Mammary microvascular endothelial cell (primary cell): ENCODE data around the gene CFAP74. TPM values are rescaled to one million over a fixed set of nuclear protein-coding genes. Genes with fewer than 3 reads are reported as not detected.

Experiments used
- total RNA-seq: library from RNA; depleted of rRNA; stranded (reverse); fragments of >200 nt; gene quantifications from 2 replicates; pipeline ENCODE4 v1.2.3, GENCODE V29; 2015

CFAP74 gene
- not detected in 2 replicates for total RNA-seq

DNA sequence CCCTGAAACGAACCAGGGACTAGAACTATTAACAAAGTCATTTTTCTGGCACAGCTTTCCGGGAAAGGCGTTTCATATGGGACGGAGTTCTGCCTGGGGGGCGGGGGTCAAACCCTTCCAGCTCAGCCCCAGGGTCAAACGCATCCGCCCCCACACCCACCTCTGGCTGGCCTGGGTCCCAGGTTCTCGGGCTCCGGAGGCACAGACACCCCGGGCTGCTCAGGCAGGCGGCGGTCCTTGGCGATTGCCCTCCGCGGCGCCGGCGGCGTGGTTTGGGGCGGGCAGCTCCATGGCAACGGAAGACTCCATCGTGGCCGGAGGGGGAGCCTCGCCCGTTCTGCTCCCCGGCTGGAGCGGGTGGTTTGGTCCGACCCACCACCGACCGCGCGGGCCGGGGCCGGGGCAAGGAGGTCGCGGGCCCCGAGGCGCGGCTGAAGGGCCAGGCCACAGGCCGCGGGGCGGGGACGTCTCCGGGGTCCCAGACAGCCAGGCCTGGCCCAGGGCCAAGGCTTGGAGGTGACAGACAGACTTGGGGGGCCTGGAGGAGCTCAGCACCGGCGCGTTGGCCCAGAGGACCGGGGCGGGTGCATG lies at the start of gene CFAP74:
Gene CFAP74, minus strand, starts transcription at position 246 of the 591 bp plus-strand sequence. CDS start 12,830 bp downstream, outside the sequence.

DNA sequence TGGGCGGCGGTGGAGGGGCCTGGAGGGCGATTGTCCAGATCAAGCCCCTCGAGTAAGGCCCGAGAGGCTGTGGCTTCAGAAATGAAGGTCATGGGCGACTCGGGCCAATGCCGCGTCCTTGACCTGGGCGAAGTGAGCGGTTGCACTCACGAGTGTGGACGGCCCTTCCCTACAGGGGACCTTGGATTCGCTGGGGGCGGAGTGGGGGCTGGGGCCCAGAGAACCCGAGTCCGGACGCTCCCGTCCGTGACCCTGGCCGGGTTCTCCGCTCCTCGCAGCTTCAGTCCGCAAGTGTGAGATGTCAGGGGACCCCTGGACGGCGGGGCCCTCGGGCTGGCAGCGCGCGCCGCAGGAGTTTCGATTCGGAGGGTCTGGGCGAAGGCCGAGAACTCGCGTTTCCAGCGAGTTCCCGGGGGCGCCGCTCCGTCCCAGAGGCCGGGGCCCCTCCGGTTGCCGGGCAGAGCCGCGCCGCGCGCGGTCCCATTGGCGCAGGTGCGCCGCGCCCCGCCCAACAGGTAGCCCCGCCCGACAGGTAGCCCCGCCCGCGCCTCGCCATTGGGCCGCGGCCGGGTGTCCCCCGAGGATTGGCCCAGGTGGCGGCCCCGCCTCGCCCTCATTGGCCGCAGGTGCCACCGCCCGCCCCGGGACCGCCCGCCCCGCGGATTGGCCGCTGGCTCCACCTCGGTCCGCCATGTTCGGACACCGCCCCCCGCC lies 46.3 kb upstream of the CFAP74 start, which contains the start of gene PRKCZ:
Gene PRKCZ, plus strand, starts transcription at position 694 of the 714 bp plus-strand sequence. CDS start 220 bp downstream, outside the sequence.

DNA sequence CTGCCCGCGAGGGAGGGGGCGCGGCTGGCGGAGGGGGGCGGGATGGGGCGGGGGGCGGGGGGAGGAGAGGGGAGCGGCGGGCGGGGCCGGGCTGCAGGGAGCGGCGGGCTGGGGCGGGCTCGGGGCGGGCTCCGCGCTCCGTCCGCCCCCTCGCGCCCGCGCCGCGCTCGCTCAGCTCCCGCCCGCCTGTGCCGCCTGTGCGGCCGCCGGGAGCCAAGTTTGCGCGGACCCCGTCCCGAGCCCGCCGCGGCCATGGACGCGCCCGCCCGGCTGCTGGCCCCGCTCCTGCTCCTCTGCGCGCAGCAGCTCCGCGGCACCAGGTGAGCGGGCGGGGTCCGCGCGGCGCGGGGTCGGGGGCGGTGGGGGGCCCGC lies 15.6 kb upstream of the CFAP74 start, which contains the start of gene GABRD:
Gene GABRD, plus strand, starts transcription at position 174 of the 372 bp plus-strand sequence. Its CDS starts 79 bp downstream, at position 253.

GRCh38 chr1:1918901-1919303 lies 84.7 kb downstream of the CFAP74 start, which contains the start of gene TMEM52:
TSS of gene TMEM52 (minus strand) at chr1:1919279. CDS start at chr1:1919265, 14 bp downstream.

DNA sequence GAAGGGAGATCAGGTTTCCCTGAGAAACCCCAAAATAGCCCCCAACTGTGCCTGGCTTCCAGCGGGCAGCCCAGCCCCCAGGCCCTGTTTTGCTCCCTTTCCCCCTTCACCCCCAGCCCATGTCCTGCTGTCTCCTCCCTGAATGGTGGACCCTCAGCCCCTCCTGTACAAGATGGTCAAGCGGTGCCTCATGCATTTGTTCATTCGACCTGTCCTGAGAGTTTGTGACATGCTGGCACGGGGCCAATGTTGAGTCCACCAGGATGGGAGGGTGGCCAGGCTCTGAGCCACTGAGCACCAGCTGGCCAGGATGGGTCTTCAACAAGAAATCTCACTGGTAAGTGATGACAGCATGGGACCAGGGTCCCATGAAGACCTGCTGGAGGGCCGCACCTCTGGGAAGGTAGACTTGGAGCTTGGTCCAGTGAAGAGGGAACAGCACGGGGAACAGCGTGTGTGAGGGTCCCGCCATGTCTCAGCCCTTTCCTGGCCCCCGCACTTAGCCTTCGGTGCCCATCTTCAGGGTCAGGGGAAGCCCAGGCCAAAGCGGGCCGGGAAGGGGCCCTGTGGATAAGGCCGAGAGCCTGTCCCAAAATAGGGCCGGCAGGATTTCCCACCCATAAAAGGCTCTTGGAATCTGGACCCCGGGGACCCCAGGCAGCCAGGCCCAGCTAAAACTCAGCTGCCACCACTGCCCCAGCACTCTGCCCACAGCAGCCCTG lies 88.5 kb downstream of the CFAP74 start, which contains the start of gene CALML6:
Gene CALML6, plus strand, starts transcription at position 290 of the 722 bp plus-strand sequence. Its CDS starts 21 bp downstream, at position 311.

DNA sequence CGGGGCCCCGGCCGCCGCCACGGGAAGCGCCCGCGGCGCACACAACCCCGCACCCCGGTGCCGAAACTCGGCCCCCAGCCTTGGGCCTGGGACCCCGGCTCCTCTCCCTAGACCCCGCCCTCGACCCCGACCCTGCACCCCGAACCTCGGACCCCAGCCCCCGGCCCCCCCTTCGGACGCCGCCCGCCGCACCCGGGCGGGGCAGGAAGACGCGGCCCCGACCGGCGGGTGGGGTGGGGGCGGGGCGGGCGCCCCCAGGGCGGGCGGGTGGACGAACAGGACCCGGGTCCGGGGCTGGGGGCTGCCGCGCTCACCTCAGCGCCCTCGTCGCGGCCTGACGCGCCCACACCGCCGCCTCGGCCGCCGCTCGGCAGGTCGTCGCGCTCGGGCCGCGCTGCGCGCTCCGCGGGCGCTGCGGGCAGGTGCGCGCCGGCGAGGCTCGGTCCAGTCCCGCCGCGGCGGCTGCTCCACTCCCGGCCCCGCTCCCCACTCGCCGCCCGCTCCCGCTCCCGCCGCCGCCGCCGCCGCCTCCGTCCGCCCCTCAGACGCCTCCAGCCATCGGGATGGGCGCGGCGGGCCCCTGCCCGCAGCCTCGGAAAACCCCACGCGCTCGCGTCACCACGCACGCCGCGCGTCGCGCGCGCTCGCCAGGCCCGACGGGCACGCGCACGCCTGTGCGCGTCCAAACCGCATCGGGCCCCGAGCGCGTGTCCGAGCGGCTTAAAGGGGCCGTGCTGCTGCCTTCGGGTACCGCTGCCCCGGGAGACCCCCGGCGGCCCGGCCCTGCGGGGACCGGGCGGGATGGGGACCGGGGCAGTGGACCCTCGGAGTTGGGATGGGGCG lies 112.9 kb downstream of the CFAP74 start, which contains the start of gene GNB1:
Gene GNB1, minus strand, starts transcription at position 582 of the 843 bp plus-strand sequence. CDS start 65,634 bp downstream, outside the sequence.

Other genes starting within 250 kb of the CFAP74 start
- gene NADK, start 225.3 kb downstream of the CFAP74 start, total RNA-seq, result 56.0 and 60.1 TPM in 2 replicates
- gene GNB1, start 112.7 kb downstream of the CFAP74 start, total RNA-seq, result 177 and 193 TPM in 2 replicates
- not detected in 2 replicates for gene CALML6, start 88.5 kb downstream of the CFAP74 start, total RNA-seq
- gene TMEM52, start 84.5 kb downstream of the CFAP74 start, total RNA-seq, result not detected in 2 replicates
- 0.07 and 0.15 TPM in 2 replicates for gene GABRD, start 15.6 kb upstream of the CFAP74 start, total RNA-seq
- gene PRKCZ, start 46.6 kb upstream of the CFAP74 start, total RNA-seq, result 3.7 and 4.5 TPM in 2 replicates
- gene FAAP20, start 191.0 kb upstream of the CFAP74 start, total RNA-seq, result 18.5 and 18.6 TPM in 2 replicates
- 22.3 and 23.8 TPM in 2 replicates for gene SKI, start 224.5 kb upstream of the CFAP74 start, total RNA-seq